ENCODE data around the gene TGFBR1.

The TGFBR1 gene

DNA sequence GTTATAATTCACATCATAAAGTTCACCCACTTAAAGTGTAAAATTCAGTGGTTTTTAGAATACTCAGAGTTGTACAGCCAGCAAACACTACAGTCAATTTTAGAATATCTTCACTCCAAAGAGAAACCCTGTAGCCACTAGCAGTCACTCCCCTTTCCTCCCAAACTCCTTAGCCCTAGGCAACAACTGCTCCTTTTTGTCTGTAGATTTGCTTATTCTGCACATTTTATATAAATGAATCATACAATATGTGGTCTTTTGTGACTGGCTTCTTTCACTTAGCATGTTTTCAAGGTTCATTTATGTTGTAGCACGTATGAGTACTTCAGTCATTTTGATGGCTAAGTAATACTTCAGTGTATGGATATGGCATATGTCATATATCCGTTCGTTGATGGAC, 38.7 kb downstream of the TGFBR1 start:
- no peak for DNase-seq (ENCODE audit: low spot score)
- in situ Hi-C loops (cut with MboI; ENCODE audit: low sequenced_read_pairs, unreplicated experiment) = no loop called here
- TF ChIP-seq CTCF (IDR thresholded peaks at IDR 0.05; ENCODE audit: borderline replicate concordance, control extremely low read depth, extremely low read depth, insufficient read depth, missing control alignments) = no peak

DNA sequence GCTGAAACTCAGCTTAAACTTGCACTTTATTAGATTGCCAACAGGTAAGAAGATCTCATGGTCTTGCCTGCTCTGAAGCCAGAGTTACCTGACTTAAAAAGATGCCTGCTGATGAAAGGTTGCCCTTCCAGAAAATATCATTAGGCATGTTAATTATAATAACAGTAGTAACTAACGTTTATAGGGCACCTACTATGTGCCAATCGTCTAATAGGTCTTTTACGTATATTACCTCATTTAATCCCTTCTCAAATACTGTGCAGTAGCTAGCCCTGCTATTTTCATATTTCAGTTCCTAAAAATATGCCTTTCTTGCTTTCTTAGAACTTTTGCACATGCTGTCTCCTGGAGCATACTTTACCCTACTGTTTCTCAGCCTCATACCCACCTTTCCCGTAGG, 40.1 kb downstream of the TGFBR1 start:
- TF ChIP-seq CTCF (IDR thresholded peaks at IDR 0.05; ENCODE audit: borderline replicate concordance, control extremely low read depth, extremely low read depth, insufficient read depth, missing control alignments) = no peak
- in situ Hi-C loops (cut with MboI; ENCODE audit: low sequenced_read_pairs, unreplicated experiment) = loop anchor here (5.0 kb wide), 1 partner anchor 298 kb away; no protein-coding TSS in a partner anchor
- DNase-seq (ENCODE audit: low spot score) = no peak

DNA sequence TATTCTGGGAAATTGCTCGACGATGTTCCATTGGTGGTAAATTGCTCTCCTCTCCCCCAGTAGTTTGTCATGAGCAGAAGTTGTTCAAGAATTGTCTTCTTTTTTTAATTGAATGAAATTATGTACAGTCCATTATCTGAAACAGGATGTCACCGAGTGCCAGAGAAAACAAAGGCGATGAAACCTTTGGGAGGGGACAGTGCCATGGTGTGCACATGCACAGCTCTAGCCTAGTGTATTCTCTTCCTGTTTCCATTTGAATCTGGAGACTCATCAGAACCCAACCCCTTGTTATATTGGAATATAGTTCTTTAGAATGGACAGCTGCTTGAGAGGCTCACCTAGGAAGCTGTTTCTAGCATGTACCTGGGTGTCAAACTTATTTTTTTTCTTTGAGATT, 41.7 kb downstream of the TGFBR1 start:
- DNase-seq (ENCODE audit: low spot score) = no peak
- in situ Hi-C loops (cut with MboI; ENCODE audit: low sequenced_read_pairs, unreplicated experiment) = loop anchor here (5.0 kb wide), 1 partner anchor 299 kb away; no protein-coding TSS in a partner anchor
- TF ChIP-seq CTCF (IDR thresholded peaks at IDR 0.05; ENCODE audit: borderline replicate concordance, control extremely low read depth, extremely low read depth, insufficient read depth, missing control alignments) = no peak

GRCh38 chr9:99147177-99147576, 42.3 kb downstream of the TGFBR1 start:
- DNase-seq (ENCODE audit: low spot score) = no peak
- TF ChIP-seq CTCF (IDR thresholded peaks at IDR 0.05; ENCODE audit: borderline replicate concordance, control extremely low read depth, extremely low read depth, insufficient read depth, missing control alignments) = no peak
- in situ Hi-C loops (cut with MboI; ENCODE audit: low sequenced_read_pairs, unreplicated experiment) = loop anchor here (5.0 kb wide), 1 partner anchor 300 kb away; no protein-coding TSS in a partner anchor

GRCh38 chr9:99150451-99151171, 45.7 kb downstream of the TGFBR1 start:
- DNase-seq (ENCODE audit: low spot score) = no peak
- TF ChIP-seq CTCF (IDR thresholded peaks at IDR 0.05; ENCODE audit: borderline replicate concordance, control extremely low read depth, extremely low read depth, insufficient read depth, missing control alignments) = no peak
- in situ Hi-C loops (cut with MboI; ENCODE audit: low sequenced_read_pairs, unreplicated experiment) = no loop called here

GRCh38 chr9:99154356-99154755, 49.4 kb downstream of the TGFBR1 start:
- TF ChIP-seq CTCF (IDR thresholded peaks at IDR 0.05; ENCODE audit: borderline replicate concordance, control extremely low read depth, extremely low read depth, insufficient read depth, missing control alignments) = no peak
- no peak for DNase-seq (ENCODE audit: low spot score)
- in situ Hi-C loops (cut with MboI; ENCODE audit: low sequenced_read_pairs, unreplicated experiment) = no loop called here

Data from GM13976 (cell line).